ENCODE data around the gene BAIAP2L2. TPM values are rescaled to one million over a fixed set of nuclear protein-coding genes. Genes with fewer than 3 reads are reported as not detected.

Gene BAIAP2L2
- total and polyA plus RNA-seq, 2 experiments from 2014 or later = 4.4 to 8.2 TPM

GRCh38 chr22:38077096-38077495, 33.4 kb downstream of the BAIAP2L2 start:
- peaks cover 6% of the 10 kb centered on the region for H3K27me3 ChIP-seq
- no peak overlapping the region for H3K4me2 ChIP-seq
- WGBS (ENCODE audit: low lambda C conversion rate, missing lambda C conversion rate) = 88% methylated on average over 12 of the region's 12 CpGs
- DNase-seq (ENCODE audit: low spot score) = no peak
- H3K9me2 ChIP-seq (replicated peaks; ENCODE audit: insufficient read depth) = no peaks in the 10 kb centered on the region
- no peaks in the 10 kb centered on the region for H3K9me3 ChIP-seq (ENCODE audit: low read depth)
- no peaks in the 10 kb centered on the region for H3K36me3 ChIP-seq (replicated peaks; ENCODE audit: insufficient read depth, low read depth)
- H2AFZ ChIP-seq = no peak overlapping the region
- no peaks in the 10 kb centered on the region for H4K20me1 ChIP-seq (ENCODE audit: insufficient read depth, poor library complexity, severe bottlenecking)
- no peak overlapping the region for H3K4me3 ChIP-seq
- no peaks in the 10 kb centered on the region for H3K79me2 ChIP-seq
- peaks cover 11% of the 10 kb centered on the region for H3K4me1 ChIP-seq (ENCODE audit: insufficient read depth)
- H3K27ac ChIP-seq = no peak overlapping the region
- TF ChIP-seq EZH2 (IDR thresholded peaks at IDR 0.05; ENCODE audit: borderline replicate concordance) = no peak
- no peak for TF ChIP-seq CTCF (IDR thresholded peaks at IDR 0.05; ENCODE audit: poor library complexity)
- no peak for TF ChIP-seq EZH2phosphoT487 (IDR thresholded peaks at IDR 0.05; ENCODE audit: low read depth, severe bottlenecking, unreplicated experiment)

GRCh38 chr22:38075961-38076360, 34.5 kb downstream of the BAIAP2L2 start:
- no peak for TF ChIP-seq EZH2phosphoT487 (IDR thresholded peaks at IDR 0.05; ENCODE audit: low read depth, severe bottlenecking, unreplicated experiment)
- no peak for TF ChIP-seq CTCF (IDR thresholded peaks at IDR 0.05; ENCODE audit: poor library complexity)
- TF ChIP-seq EZH2 (IDR thresholded peaks at IDR 0.05; ENCODE audit: borderline replicate concordance) = no peak
- Histone ChIP-seq H4K20me1 (ENCODE audit: insufficient read depth, poor library complexity, severe bottlenecking) (no peaks in the 10 kb centered on the region), H3K9me2 (replicated peaks; ENCODE audit: insufficient read depth) (no peaks in the 10 kb centered on the region), H2AFZ (no peak overlapping the region), H3K79me2 (no peaks in the 10 kb centered on the region), H3K4me1 (ENCODE audit: insufficient read depth) (peaks cover 3% of the 10 kb centered on the region), H3K36me3 (replicated peaks; ENCODE audit: insufficient read depth, low read depth) (no peaks in the 10 kb centered on the region), H3K4me2 (no peak overlapping the region), H3K27me3 (no peaks in the 10 kb centered on the region), H3K4me3 (no peak overlapping the region), H3K9me3 (ENCODE audit: low read depth) (no peaks in the 10 kb centered on the region), H3K27ac (no peak overlapping the region)
- WGBS (ENCODE audit: low lambda C conversion rate, missing lambda C conversion rate) = 80% methylated on average over 13 of the region's 13 CpGs
- DNase-seq (ENCODE audit: low spot score) = no peak

- H3K27me3 ChIP-seq = no peaks in the 10 kb centered on the region
- no peak overlapping the region for H3K4me2 ChIP-seq
- DNase-seq (ENCODE audit: low spot score) = no peak
- no peaks in the 10 kb centered on the region for H3K36me3 ChIP-seq (replicated peaks; ENCODE audit: insufficient read depth, low read depth)
- no peak overlapping the region for H2AFZ ChIP-seq
- TF ChIP-seq CTCF (IDR thresholded peaks at IDR 0.05; ENCODE audit: poor library complexity) (no peak), EZH2 (IDR thresholded peaks at IDR 0.05; ENCODE audit: borderline replicate concordance) (no peak)
- no peaks in the 10 kb centered on the region for H4K20me1 ChIP-seq (ENCODE audit: insufficient read depth, poor library complexity, severe bottlenecking)
- no peaks in the 10 kb centered on the region for H3K4me1 ChIP-seq (ENCODE audit: insufficient read depth)
- 89% methylated on average over 23 of the region's 32 CpGs for WGBS (ENCODE audit: low lambda C conversion rate, missing lambda C conversion rate)
- H3K79me2 ChIP-seq = no peaks in the 10 kb centered on the region
- no peaks in the 10 kb centered on the region for H3K9me2 ChIP-seq (replicated peaks; ENCODE audit: insufficient read depth)
- H3K27ac ChIP-seq = no peak overlapping the region
- H3K4me3 ChIP-seq = no peak overlapping the region
- no peaks in the 10 kb centered on the region for H3K9me3 ChIP-seq (ENCODE audit: low read depth)
These were observed 35.2 kb downstream of the BAIAP2L2 start for GRCh38 chr22:38075105-38075825.

All from hepatocyte (in vitro differentiated cells).